Peyer's patch (tissue), 4 donors: ENCODE data around the gene NPIPA1. TPM values are rescaled to one million over a fixed set of nuclear protein-coding genes. Genes with fewer than 3 reads are reported as not detected.
"Not testable (repeated sequence)": the region's sequence is repeated elsewhere in the genome, so short reads cannot be mapped to it uniquely, and the experiment has no call there.

ENCODE experiments used
- DNase-seq, 3 donors: peaks; one replicate each; pipeline ENCODE4 v3.0.0-alpha.2; 2017 to 2019
- H3K27ac ChIP-seq, 4 donors: fragments of 200-600 bp; sonication (generic); one replicate each; pipeline ENCODE4 v1.5.1; 2016 to 2019
- H3K27me3 ChIP-seq, 2 donors: fragments of 200-600 bp; sonication (generic); one replicate each; pipeline ENCODE4 v1.5.1; 2019
- H3K36me3 ChIP-seq, 3 donors: fragments of 200-600 bp; sonication (generic); one replicate each; pipeline ENCODE4 v1.5.1; 2016 to 2019
- H3K4me1 ChIP-seq, 4 donors: fragments of 200-600 bp; sonication (generic); one replicate each; pipeline ENCODE4 v1.5.1; 2016 to 2019
- H3K4me3 ChIP-seq, 4 donors: fragments of 200-600 bp; sonication (generic); 1 replicate in 3 of 4; 2 replicates in 1 of 4; pipeline ENCODE4 v1.5.1; 2016 to 2019; ENCODE audit warnings: mild to moderate bottlenecking in 1 of 4
- H3K9me3 ChIP-seq, 4 donors: fragments of 200-600 bp; sonication (generic); one replicate each; pipeline ENCODE4 v1.5.1; 2016 to 2019; ENCODE audit warnings: mild to moderate bottlenecking in 1 of 4
- CTCF ChIP-seq, 6 experiments: fragments of 450-650 bp in 4 of 6; fragments of 200-600 bp in 2 of 6; sonication (generic) in 1 of 6; IDR thresholded peaks; one replicate each; pipeline ENCODE4 v1.5.1; 2017 to 2019; ENCODE audit warnings: antibody characterized with exemption in 6 of 6, mild to moderate bottlenecking in 3 of 6, moderate library complexity in 1 of 6
- small RNA-seq, 2 donors: library from RNA; depleted of rRNA; stranded (forward); fragments of <200 nt; gene quantifications; one replicate each; pipeline ENCODE3, GENCODE V24; 2016
- total RNA-seq, 4 donors: library from RNA; depleted of rRNA; stranded (reverse); fragments of >200 nt; gene quantifications; one replicate each; pipeline ENCODE4 v1.1.0, GENCODE V29; 2016

Gene NPIPA1
- total RNA-seq, 4 donors from 2014 or later, result 39.2 to 148 (median 90.3) TPM

GRCh38 chr16:14989291-14990281 is 52.3 kb downstream of the NPIPA1 start:
- TF ChIP-seq CTCF (IDR thresholded peaks at IDR 0.05), result peak in 3 of 6 experiments; percentile 41 to 53 (median 41)
- H3K4me3 ChIP-seq, result peak overlapping the region in 3 of 4 donors; percentile 22 to 41 (median 32)
- peak in 1 of 3 donors; percentile 78 for DNase-seq

GRCh38 chr16:14993277-14994151 is 56.3 kb downstream of the NPIPA1 start:
- not testable (repeated sequence) for H3K27me3 ChIP-seq, H3K4me3 ChIP-seq, DNase-seq

More at GRCh38 chr16:14989291-14990281, 52.3 kb downstream of the NPIPA1 start:
- H3K27me3 ChIP-seq, H3K9me3 ChIP-seq: not testable (repeated sequence)
- peaks cover 0 to 31% (median 0%) of the 10 kb centered on the region in 3 donors for H3K36me3 ChIP-seq
- H3K27ac ChIP-seq, result peak overlapping the region in 2 of 4 donors; percentile 49
- H3K4me1 ChIP-seq, result peaks cover 0 to 17% (median 0%) of the 10 kb centered on the region in 4 donors

GRCh38 chr16:14996702-14997101 is 59.5 kb downstream of the NPIPA1 start:
- not testable (repeated sequence) for H3K4me3 ChIP-seq, H3K27ac ChIP-seq, H3K4me1 ChIP-seq, H3K9me3 ChIP-seq, H3K27me3 ChIP-seq, DNase-seq
- peaks cover 0 to 28% (median 0%) of the 10 kb centered on the region in 3 donors for H3K36me3 ChIP-seq

More at GRCh38 chr16:14993277-14994151, 56.3 kb downstream of the NPIPA1 start:
- not testable (repeated sequence) for H3K9me3 ChIP-seq, H3K27ac ChIP-seq
- Histone ChIP-seq H3K36me3 (peaks cover 0 to 15% (median 0%) of the 10 kb centered on the region in 3 donors), H3K4me1 (peaks cover 0 to 11% (median 0%) of the 10 kb centered on the region in 4 donors)

- not testable (repeated sequence) for H3K27ac ChIP-seq, H3K4me3 ChIP-seq, H3K4me1 ChIP-seq, DNase-seq, H3K27me3 ChIP-seq, H3K9me3 ChIP-seq
- H3K36me3 ChIP-seq, result peaks cover 0 to 32% (median 0%) of the 10 kb centered on the region in 3 donors
Measured at GRCh38 chr16:14998300-14998699, 61.1 kb downstream of the NPIPA1 start.

- peak overlapping the region in 2 of 4 donors; percentile 5 to 7 for H3K27ac ChIP-seq
- not testable (repeated sequence) for DNase-seq
Measured at GRCh38 chr16:14999845-15000244, 62.6 kb downstream of the NPIPA1 start.

More at GRCh38 chr16:14999845-15000244, 62.6 kb downstream of the NPIPA1 start:
- not testable (repeated sequence) for H3K4me1 ChIP-seq, H3K4me3 ChIP-seq, H3K27me3 ChIP-seq, H3K9me3 ChIP-seq
- H3K36me3 ChIP-seq, result peaks cover 0 to 46% (median 0%) of the 10 kb centered on the region in 3 donors

Small RNA genes lying within 50 kb of the gene (small RNA-seq; reads per million reads assigned to genes)
- gene AC138932.4 (0 reads per million in 2 donors), gene MIR3180-1 (0 reads per million in 2 donors), gene MIR3670-1 (0 reads per million in 2 donors), gene MIR6511A1 (0 reads per million in 2 donors), gene MIR6770-1 (0 reads per million in 2 donors), gene RF00019 (0 reads per million in 2 donors)

Other genes starting within 250 kb of the NPIPA1 start
- 10 to 100 TPM in 2 of 4 donors, 1 to 10 TPM in 2; 5.8 to 15.7 (median 10.7) TPM for gene PLA2G10, start 243.1 kb upstream of the NPIPA1 start, total RNA-seq
- gene NPIPA3, start 234.0 kb upstream of the NPIPA1 start, total RNA-seq, result 1 to 10 TPM in 1 of 4 donors, not detected in 3; 1.1 TPM
- gene NPIPA2, start 194.9 kb upstream of the NPIPA1 start, total RNA-seq, result 1 to 10 TPM in 1 of 4 donors, not detected in 3; 1.1 TPM
- 10 to 100 TPM; 15.7 to 68.5 (median 59.2) TPM for gene NOMO1, start 103.7 kb upstream of the NPIPA1 start, total RNA-seq
- 100 to 1,000 TPM; 131 to 247 (median 201) TPM for gene PDXDC1, start 37.6 kb downstream of the NPIPA1 start, total RNA-seq
- 100 to 1,000 TPM in 1 of 4 donors, 10 to 100 TPM in 3; 20.5 to 115 (median 27.9) TPM for gene NTAN1, start 118.6 kb downstream of the NPIPA1 start, total RNA-seq
- 10 to 100 TPM; 10.9 to 46.2 (median 18.7) TPM for gene RRN3, start 156.8 kb downstream of the NPIPA1 start, total RNA-seq